Stomach smooth muscle (tissue), 2 donors: Measurements from ENCODE around the gene RHOBTB3.
A peak's percentile ranks its signal among the peaks of the same experiment; 100 is the strongest.

Experiments
- H3K27ac ChIP-seq: one replicate; pipeline ENCODE4 v1.7.0; 2013; ENCODE audit warnings: mild to moderate bottlenecking, low read length, inconsistent platforms
- H3K27me3 ChIP-seq, 2 donors: one replicate each; pipeline ENCODE4 v1.7.0; 2013; ENCODE audit warnings: low read length in 2 of 2; ENCODE audit not compliant: insufficient read depth in 2 of 2, control insufficient read depth in 1 of 2
- H3K36me3 ChIP-seq, 2 donors: one replicate each; pipeline ENCODE4 v1.7.0; 2013; ENCODE audit warnings: low read length in 2 of 2; ENCODE audit not compliant: control insufficient read depth in 2 of 2, insufficient read depth in 2 of 2
- H3K4me1 ChIP-seq: one replicate; pipeline ENCODE4 v1.7.0; 2013; ENCODE audit warnings: low read length; ENCODE audit not compliant: control insufficient read depth, insufficient read depth
- H3K4me3 ChIP-seq, 2 donors: one replicate each; pipeline ENCODE4 v1.7.0; 2013; ENCODE audit warnings: low read length in 2 of 2
- H3K9ac ChIP-seq, 2 donors: one replicate each; pipeline ENCODE4 v1.7.0; 2013; ENCODE audit warnings: low read length in 2 of 2, mild to moderate bottlenecking in 1 of 2
- H3K9me3 ChIP-seq, 2 donors: one replicate each; pipeline ENCODE4 v1.7.0; 2013; ENCODE audit warnings: low read length in 2 of 2; ENCODE audit not compliant: control insufficient read depth in 2 of 2
- donor health status: healthy.
- donor health status: Pancreatic carcinoma.

The RHOBTB3 gene

DNA sequence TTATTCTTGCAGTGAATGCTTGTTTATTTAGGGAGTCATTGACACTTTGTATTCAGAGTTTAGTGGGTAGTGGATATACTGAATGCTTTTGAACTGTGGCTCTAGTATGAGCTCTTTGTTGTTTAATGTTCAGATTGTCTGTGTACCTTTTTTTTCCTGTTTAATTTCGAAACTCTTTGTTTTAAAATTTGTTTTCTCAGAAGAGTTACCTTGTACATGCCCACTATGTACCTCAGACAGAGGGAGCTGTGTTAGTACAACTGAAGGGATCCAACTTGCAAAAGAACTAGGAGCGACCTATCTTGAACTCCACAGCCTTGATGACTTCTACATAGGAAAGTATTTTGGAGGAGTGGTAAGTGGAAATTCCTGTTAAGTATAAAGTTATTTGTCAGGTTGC, 17.0 kb downstream of the RHOBTB3 start:
- H3K36me3 ChIP-seq: peaks cover 15 to 20% of the 10 kb centered on the region in 2 donors
- H3K27me3 ChIP-seq: no peaks in the 10 kb centered on the region
- no peaks in the 10 kb centered on the region for H3K9me3 ChIP-seq
- no peak overlapping the region for H3K27ac ChIP-seq
- H3K9ac ChIP-seq: no peak overlapping the region
- no peak overlapping the region for H3K4me3 ChIP-seq
- no peaks in the 10 kb centered on the region for H3K4me1 ChIP-seq

DNA sequence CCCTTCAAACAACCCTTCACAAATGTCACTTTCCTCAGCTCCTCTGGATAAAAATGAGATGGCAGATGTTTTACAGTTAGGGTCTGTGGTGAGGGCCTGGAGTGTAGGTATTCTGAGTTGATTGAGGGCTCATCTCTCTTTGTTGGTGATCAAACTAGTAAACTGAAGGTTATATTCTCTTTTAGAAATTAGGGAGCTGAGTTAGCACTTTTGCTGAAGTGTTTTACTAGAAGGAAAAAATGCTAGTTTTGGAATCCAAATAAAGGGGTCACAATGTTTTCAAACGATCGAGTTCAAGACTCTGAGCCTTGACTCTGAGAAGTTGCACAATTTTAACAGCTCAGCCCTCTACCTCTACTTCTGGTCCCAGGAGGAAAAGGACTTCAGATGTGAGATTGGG, 23.4 kb downstream of the RHOBTB3 start:
- no peaks in the 10 kb centered on the region for H3K27me3 ChIP-seq
- no peak overlapping the region for H3K9ac ChIP-seq
- no peaks in the 10 kb centered on the region for H3K9me3 ChIP-seq
- no peak overlapping the region for H3K27ac ChIP-seq
- no peak overlapping the region for H3K4me3 ChIP-seq
- no peaks in the 10 kb centered on the region for H3K4me1 ChIP-seq
- peaks cover 19 to 20% of the 10 kb centered on the region in 2 donors for H3K36me3 ChIP-seq

DNA sequence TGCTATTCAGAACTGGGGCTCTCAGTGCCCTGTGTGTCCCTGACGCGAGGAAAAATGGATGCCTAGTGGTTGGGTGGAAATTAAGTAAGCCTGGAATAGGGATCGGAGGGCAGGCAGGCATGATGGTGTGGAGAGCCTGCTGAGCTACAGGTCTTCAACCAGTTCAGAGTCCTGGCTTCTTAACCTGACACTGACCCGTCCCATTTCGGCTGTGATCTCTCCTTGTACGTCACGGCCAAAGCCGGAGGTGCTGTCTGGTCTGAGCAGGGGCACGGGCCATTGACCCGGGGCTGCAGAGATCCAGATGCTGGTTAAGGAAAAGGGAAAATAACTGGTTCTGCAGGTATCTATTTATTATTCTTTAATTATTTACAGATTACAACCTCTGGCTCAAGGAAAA, 27.9 kb downstream of the RHOBTB3 start:
- peaks cover 10 to 14% of the 10 kb centered on the region in 2 donors for H3K36me3 ChIP-seq
- H3K9ac ChIP-seq: no peak overlapping the region
- no peaks in the 10 kb centered on the region for H3K9me3 ChIP-seq
- H3K27ac ChIP-seq: no peak overlapping the region
- H3K4me3 ChIP-seq: no peak overlapping the region
- no peaks in the 10 kb centered on the region for H3K4me1 ChIP-seq
- no peaks in the 10 kb centered on the region for H3K27me3 ChIP-seq

DNA sequence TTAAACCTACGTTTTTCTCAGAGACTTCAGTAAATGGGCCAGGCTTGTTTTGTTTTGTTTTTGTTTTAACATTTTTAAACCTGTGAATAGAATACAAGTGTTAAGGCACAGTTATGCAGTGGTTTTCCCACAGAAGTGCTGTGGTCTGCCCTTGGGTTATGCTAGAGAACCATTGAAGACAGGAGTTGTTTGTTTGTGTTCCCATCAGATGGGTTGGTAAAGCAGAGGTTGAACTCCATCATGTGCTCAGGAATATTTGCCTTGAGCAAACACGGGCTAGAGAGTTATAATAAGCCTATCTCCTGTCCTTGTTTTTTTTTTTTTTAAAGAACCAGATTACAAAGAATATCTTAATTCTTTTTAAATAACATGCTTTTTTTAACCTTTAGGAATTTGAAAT, 28.5 kb downstream of the RHOBTB3 start:
- no peak overlapping the region for H3K4me3 ChIP-seq
- no peak overlapping the region for H3K9ac ChIP-seq
- H3K36me3 ChIP-seq: peaks cover 10 to 14% of the 10 kb centered on the region in 2 donors
- H3K4me1 ChIP-seq: no peaks in the 10 kb centered on the region
- H3K9me3 ChIP-seq: no peaks in the 10 kb centered on the region
- no peaks in the 10 kb centered on the region for H3K27me3 ChIP-seq
- no peak overlapping the region for H3K27ac ChIP-seq

DNA sequence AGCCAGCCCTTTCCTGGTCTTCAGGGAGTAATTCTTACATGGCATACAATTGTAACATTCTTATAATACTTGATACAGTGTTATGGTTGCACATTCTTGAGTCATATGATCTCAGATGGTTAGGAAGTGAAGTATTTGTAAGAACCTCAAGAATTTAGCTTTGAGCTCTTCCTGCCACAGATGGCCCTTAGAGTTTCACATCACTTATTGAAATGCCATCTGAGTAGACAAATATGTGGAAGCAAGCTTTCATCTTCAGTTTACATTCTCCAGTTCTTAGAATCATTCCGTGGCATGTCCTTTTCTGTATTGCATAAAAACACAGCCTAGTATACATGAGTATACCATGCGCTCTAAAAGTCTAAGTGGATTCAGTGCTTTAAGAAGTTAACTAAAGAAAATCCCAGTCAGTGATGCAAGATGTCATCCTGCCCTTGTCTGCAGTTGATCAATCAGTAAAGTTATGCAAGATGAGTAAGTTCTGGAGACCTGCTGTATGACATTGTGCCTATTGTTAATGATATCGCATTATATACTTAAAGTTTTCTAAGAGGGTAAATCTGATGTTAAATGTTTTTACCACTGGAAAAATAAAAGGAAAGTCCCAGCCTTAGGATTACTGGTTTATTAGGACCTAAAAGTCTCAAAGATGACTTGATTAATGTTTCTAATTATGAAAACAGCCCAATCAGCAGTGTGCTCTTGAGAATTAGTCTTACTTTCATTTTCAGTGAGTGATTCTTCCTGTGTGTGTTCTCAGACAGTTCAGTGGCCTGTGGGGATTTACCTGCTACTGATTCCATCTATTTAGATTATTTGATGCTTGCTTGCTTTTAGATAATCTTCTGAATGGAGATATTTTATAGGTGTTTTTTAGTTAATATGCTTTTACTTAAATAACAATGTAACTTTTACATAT, 29.4 kb downstream of the RHOBTB3 start:
- H3K36me3 ChIP-seq: peaks cover 10 to 12% of the 10 kb centered on the region in 2 donors
- no peaks in the 10 kb centered on the region for H3K9me3 ChIP-seq
- peak overlapping the region; percentile 3 to 20 for H3K4me3 ChIP-seq
- H3K27ac ChIP-seq: no peak overlapping the region
- H3K9ac ChIP-seq: peak overlapping the region in 1 of 2 donors; percentile 35
- H3K4me1 ChIP-seq: no peaks in the 10 kb centered on the region
- no peaks in the 10 kb centered on the region for H3K27me3 ChIP-seq

DNA sequence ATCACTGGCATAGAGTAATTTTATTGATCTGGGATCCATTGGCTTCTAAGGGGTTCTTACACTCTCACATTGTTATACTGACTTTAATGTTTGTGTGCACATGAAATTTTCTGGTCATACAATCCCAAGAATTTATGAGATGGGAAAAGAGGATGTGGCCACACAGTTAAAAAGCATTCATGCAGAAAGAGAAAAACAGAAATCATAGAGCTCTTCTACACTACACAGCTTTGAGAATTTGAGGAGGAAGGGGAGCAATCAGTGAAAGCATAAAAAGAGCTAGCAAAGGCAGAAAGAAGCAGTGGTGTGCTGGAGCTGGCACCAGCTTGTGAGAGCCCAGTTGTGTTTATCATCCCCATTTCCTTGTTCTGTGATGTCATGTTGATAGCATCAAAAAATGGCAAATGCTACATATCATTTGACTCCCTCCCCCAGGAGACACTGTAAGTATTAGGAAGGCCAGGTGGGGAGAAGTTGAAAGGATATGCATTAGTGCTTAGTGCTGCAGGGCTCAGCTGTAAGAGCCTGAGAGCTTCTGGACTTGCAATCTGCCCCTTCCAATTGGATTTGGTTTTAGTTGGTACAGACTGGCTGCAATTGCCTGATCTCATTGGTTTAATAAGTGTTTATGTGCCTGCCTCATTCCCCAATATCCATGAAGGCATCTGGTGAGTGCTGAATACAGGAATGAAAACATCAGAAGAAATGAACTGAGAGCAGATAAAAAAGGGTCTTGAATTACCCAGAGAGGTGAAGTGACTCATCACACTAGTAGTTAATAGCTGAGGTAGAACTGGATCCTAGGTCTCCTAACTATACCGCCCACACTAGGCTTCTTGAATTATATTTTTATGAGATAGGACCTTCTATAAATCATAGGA, 30.9 kb downstream of the RHOBTB3 start:
- no peaks in the 10 kb centered on the region for H3K9me3 ChIP-seq
- peaks cover 8 to 12% of the 10 kb centered on the region in 2 donors for H3K36me3 ChIP-seq
- no peaks in the 10 kb centered on the region for H3K27me3 ChIP-seq
- H3K27ac ChIP-seq: no peak overlapping the region
- no peak overlapping the region for H3K9ac ChIP-seq
- no peak overlapping the region for H3K4me3 ChIP-seq
- H3K4me1 ChIP-seq: no peaks in the 10 kb centered on the region

DNA sequence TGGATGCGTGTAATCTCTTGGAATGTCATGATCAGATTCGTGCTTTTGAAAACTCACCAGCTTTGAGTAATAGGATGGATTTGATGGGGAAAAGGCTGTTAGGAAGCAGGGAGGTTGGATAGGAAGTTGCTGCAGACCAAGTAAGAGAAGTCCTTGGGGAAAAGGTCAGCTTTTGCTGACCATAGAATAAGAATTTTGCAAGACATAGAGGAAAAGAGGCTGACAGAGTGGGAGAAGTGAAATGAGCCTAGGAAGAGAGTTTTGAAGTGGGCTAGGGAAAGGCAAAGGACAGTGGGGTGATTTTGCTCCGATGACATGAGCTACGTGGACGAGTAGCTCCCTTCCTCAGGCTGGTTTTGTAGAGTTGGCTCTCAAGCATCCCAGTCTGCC, 31.5 kb downstream of the RHOBTB3 start:
- H3K4me3 ChIP-seq: no peak overlapping the region
- no peak overlapping the region for H3K9ac ChIP-seq
- peaks cover 8 to 12% of the 10 kb centered on the region in 2 donors for H3K36me3 ChIP-seq
- H3K27me3 ChIP-seq: no peaks in the 10 kb centered on the region
- H3K4me1 ChIP-seq: no peaks in the 10 kb centered on the region
- no peak overlapping the region for H3K27ac ChIP-seq
- no peaks in the 10 kb centered on the region for H3K9me3 ChIP-seq

DNA sequence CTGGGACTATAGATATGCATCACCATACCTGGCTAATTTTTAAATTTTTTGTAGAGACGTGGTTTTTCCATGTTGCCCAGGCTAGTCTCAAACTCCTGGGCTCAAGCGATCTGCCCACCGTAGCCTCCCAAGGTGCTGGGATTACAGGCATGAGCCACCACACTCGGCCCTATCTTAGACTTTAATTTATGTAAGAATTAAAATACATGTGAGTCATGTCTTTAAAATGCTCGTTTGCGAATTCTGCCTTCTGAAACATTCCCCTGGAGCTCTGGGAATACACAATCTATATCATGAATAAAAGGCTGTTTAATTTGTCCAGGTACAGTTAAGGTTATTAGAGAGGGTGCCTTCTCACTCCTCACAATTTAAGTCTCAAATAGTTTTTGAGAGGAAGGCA, 32.8 kb downstream of the RHOBTB3 start:
- no peak overlapping the region for H3K9ac ChIP-seq
- no peak overlapping the region for H3K27ac ChIP-seq
- no peak overlapping the region for H3K4me3 ChIP-seq
- H3K9me3 ChIP-seq: no peaks in the 10 kb centered on the region
- no peaks in the 10 kb centered on the region for H3K4me1 ChIP-seq
- H3K36me3 ChIP-seq: peaks cover 10% of the 10 kb centered on the region in 2 donors
- H3K27me3 ChIP-seq: no peaks in the 10 kb centered on the region

DNA sequence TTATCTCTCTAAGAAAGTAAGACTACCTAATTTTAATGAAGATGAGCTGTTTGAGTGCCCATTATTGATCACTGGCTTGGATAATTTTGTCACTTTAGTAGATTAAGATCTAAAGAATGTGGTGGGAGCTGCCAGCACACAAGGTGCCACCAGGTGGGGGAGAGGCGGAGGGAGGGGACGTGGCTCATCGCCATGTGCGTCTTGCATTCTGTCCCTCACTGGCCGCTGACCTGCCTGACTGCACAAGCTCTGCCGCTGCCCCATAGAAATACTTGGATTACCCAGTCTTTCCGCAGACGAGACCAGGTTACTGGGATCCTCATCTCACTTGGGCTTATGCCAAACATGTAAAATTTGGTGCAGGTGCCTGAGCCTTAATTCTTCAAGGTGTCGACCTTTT, 37.6 kb downstream of the RHOBTB3 start:
- Histone ChIP-seq H3K36me3 (peaks cover 14 to 15% of the 10 kb centered on the region in 2 donors), H3K27ac (no peak overlapping the region), H3K9ac (no peak overlapping the region)

DNA sequence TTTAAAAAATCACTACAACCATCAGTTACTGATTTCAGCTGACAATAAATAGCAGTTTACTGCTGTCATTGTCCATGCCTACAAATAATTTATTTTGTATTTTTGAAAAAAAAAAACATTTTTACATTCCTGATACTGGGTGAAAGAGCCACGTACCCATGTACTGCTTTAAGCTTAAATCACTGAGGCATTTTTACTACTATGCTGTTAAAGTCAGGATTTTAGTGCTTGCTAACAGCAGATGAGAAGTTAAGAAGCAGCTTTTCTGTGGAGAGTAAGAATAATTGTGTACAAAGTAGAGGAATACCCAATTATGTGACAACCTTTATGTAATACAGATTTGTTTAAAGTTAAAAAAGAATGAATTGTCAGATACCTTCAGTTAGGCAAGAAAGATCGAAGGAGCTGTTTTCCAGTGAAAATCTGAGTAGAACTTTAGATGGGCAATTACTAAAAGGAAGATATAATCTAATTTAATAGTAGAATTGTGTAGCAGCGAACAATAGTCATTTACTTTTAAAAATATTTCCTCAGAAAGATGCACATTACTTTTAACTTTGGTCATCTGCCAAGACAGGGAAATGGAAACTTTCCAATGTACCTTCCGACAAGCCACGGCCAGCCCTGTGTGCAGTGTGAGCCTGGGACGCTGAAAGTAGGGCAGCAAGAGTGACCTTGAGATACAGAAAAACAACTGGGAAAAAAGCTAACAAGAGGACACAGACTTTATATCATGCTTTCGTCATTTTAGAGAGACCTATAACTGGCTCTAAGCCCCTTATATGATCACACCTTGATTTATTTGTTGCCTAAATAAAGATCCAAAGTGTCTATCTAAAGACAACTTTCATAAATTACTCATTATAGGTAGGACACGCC, 39.9 kb downstream of the RHOBTB3 start:
- H3K4me3 ChIP-seq: no peak overlapping the region
- no peak overlapping the region for H3K27ac ChIP-seq
- H3K4me1 ChIP-seq: no peaks in the 10 kb centered on the region
- H3K9me3 ChIP-seq: no peaks in the 10 kb centered on the region
- H3K36me3 ChIP-seq: peaks cover 12% of the 10 kb centered on the region in 2 donors
- H3K27me3 ChIP-seq: no peaks in the 10 kb centered on the region
- H3K9ac ChIP-seq: no peak overlapping the region

More for the DNA sequence above, 37.6 kb downstream of the RHOBTB3 start:
- Histone ChIP-seq H3K9me3 (no peaks in the 10 kb centered on the region), H3K27me3 (no peaks in the 10 kb centered on the region), H3K4me1 (no peaks in the 10 kb centered on the region), H3K4me3 (no peak overlapping the region)
